ENCODE results near the gene ZC3H7B.
"Not testable (repeated sequence)": the region's sequence is repeated elsewhere in the genome, so short reads cannot be mapped to it uniquely, and the experiment has no call there.

Gene ZC3H7B

GRCh38 chr22:41301085-41302020 is at the start of gene ZC3H7B:
Gene ZC3H7B, plus strand, starts transcription at chr22:41301525. Its CDS starts 19,136 bp downstream, at chr22:41320661.
- DNase-seq (ENCODE audit: low spot score) = peak; percentile 81

GRCh38 chr22:41252365-41252764 is 49.0 kb upstream of the ZC3H7B start:
- no peak for DNase-seq (ENCODE audit: low spot score)

- DNase-seq (ENCODE audit: low spot score) = no peak
Measured at GRCh38 chr22:41254230-41254629, 47.1 kb upstream of the ZC3H7B start.

GRCh38 chr22:41256254-41257253 is 44.8 kb upstream of the ZC3H7B start:
- DNase-seq (ENCODE audit: low spot score) = no peak

GRCh38 chr22:41257696-41258095 is 43.6 kb upstream of the ZC3H7B start:
- DNase-seq (ENCODE audit: low spot score) = no peak

GRCh38 chr22:41259756-41260155 is 41.6 kb upstream of the ZC3H7B start:
- DNase-seq (ENCODE audit: low spot score) = not testable (repeated sequence)

GRCh38 chr22:41260871-41261270 is 40.5 kb upstream of the ZC3H7B start:
- DNase-seq (ENCODE audit: low spot score) = no peak

- DNase-seq (ENCODE audit: low spot score) = no peak
Measured at GRCh38 chr22:41261541-41262249, 39.6 kb upstream of the ZC3H7B start.

GRCh38 chr22:41262250-41262765 is 39.0 kb upstream of the ZC3H7B start:
- DNase-seq (ENCODE audit: low spot score) = no peak

- no peak for DNase-seq (ENCODE audit: low spot score)
Measured at GRCh38 chr22:41263704-41264103, 37.6 kb upstream of the ZC3H7B start.

GRCh38 chr22:41264408-41264941 is 36.9 kb upstream of the ZC3H7B start:
- no peak for DNase-seq (ENCODE audit: low spot score)

- DNase-seq (ENCODE audit: low spot score) = no peak
Measured at GRCh38 chr22:41267958-41268357, 33.4 kb upstream of the ZC3H7B start.

GRCh38 chr22:41271787-41272186 is 29.5 kb upstream of the ZC3H7B start:
- DNase-seq (ENCODE audit: low spot score) = no peak

- DNase-seq (ENCODE audit: low spot score) = no peak
Measured at GRCh38 chr22:41273128-41273527, 28.2 kb upstream of the ZC3H7B start.

- no peak for DNase-seq (ENCODE audit: low spot score)
Measured at GRCh38 chr22:41274856-41275255, 26.5 kb upstream of the ZC3H7B start.

- no peak for DNase-seq (ENCODE audit: low spot score)
Measured at GRCh38 chr22:41280065-41280464, 21.3 kb upstream of the ZC3H7B start.

- no peak for DNase-seq (ENCODE audit: low spot score)
Measured at GRCh38 chr22:41280854-41281253, 20.5 kb upstream of the ZC3H7B start.

- no peak for DNase-seq (ENCODE audit: low spot score)
Measured at GRCh38 chr22:41284465-41284864, 16.9 kb upstream of the ZC3H7B start.

- DNase-seq (ENCODE audit: low spot score) = peak; percentile 68
Measured at GRCh38 chr22:41285441-41285819, 15.9 kb upstream of the ZC3H7B start.

- peak; percentile 98 for DNase-seq (ENCODE audit: low spot score)
Measured at GRCh38 chr22:41285820-41286638, 15.3 kb upstream of the ZC3H7B start, which contains the start of gene RANGAP1. Gene RANGAP1, minus strand, starts transcription at chr22:41286187. Its CDS starts 5,143 bp downstream, at chr22:41281044.

Measured in CD4-positive, alpha-beta T cell treated with Interleukin-6 at 100 ng/mL for 8 hours (primary cell).